Liver (tissue), 3 donors: ENCODE results near the gene OTOF.

Experiments used
- CTCF ChIP-seq: fragments of 150-350 bp; IDR thresholded peaks from 2 replicates; pipeline ENCODE4 v1.5.1; 2017; ENCODE audit warnings: improper control_type of control experiment, low read depth, low read length; ENCODE audit not compliant: missing input control
- EGR1 ChIP-seq, 2 donors: IDR thresholded peaks; 2 replicates each; pipeline ENCODE4 v1.6.1; 2016 to 2018; ENCODE audit warnings: antibody characterized with exemption in 2 of 2, low read depth in 2 of 2
- FOXA1 ChIP-seq: IDR thresholded peaks from 2 replicates; pipeline ENCODE4 v1.6.1; 2016; ENCODE audit warnings: antibody characterized with exemption
- GABPA ChIP-seq, 2 donors: IDR thresholded peaks in 1 of 2; conservative IDR thresholded peaks in 1 of 2; 2 replicates each; pipeline ENCODE4 v1.6.1; 2016; ENCODE audit warnings: antibody characterized with exemption in 2 of 2, mild to moderate bottlenecking in 1 of 2, moderate library complexity in 1 of 2
- JUND ChIP-seq, 2 donors: IDR thresholded peaks; 2 replicates each; pipeline ENCODE4 v1.6.1; 2016; ENCODE audit warnings: antibody characterized with exemption in 2 of 2
- MAX ChIP-seq: IDR thresholded peaks from 2 replicates; pipeline ENCODE4 v1.6.1; 2016; ENCODE audit warnings: antibody characterized with exemption
- RAD21 ChIP-seq, 2 donors: IDR thresholded peaks; 2 replicates each; pipeline ENCODE4 v1.6.1; 2016; ENCODE audit warnings: antibody characterized with exemption in 2 of 2, mild to moderate bottlenecking in 2 of 2
- REST ChIP-seq: IDR thresholded peaks from 2 replicates; pipeline ENCODE4 v1.6.1; 2016; ENCODE audit warnings: antibody characterized with exemption, mild to moderate bottlenecking
- RXRA ChIP-seq, 2 donors: IDR thresholded peaks; 2 replicates each; pipeline ENCODE4 v1.6.1; 2017 to 2018; ENCODE audit warnings: antibody characterized with exemption in 2 of 2, mild to moderate bottlenecking in 1 of 2
- SP1 ChIP-seq: IDR thresholded peaks from 2 replicates; pipeline ENCODE4 v1.6.1; 2018; ENCODE audit warnings: antibody characterized with exemption, mild to moderate bottlenecking
- YY1 ChIP-seq: IDR thresholded peaks from 2 replicates; pipeline ENCODE4 v1.6.1; 2016; ENCODE audit warnings: antibody characterized with exemption, mild to moderate bottlenecking
- ZBTB33 ChIP-seq: IDR thresholded peaks from 2 replicates; pipeline ENCODE4 v1.6.1; 2016; ENCODE audit warnings: antibody characterized with exemption
- donor health status: healthy.
- donor health status: healthy.

DNA sequence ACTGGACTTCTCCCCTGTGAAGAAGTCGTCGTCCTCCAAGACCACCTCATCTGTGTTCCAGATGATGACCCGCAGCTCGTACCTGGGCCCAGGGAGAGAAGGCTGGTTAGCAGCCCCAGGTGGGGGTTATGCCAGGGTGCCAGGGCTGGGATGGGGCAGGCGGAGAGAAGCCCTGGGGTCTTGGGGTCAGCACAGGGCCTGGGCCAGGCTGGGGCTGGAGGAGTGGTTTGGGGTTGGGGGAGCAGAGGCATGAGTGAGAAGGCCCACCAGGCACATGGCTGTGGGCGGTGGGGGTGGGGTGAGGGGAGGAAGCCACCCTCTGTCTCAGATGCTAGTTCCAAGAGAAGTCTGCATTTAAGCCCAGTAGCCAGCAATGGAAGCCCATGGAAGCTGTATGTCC is 15.8 kb downstream of the OTOF start:
- no peak for TF ChIP-seq CTCF
- TF ChIP-seq GABPA (IDR thresholded peaks at IDR 0.05 in 1 of 2, conservative IDR thresholded peaks at IDR 0.05 in 1 of 2): no peak
- no peak for TF ChIP-seq ZBTB33
- TF ChIP-seq SP1: no peak
- no peak for TF ChIP-seq RAD21 (IDR thresholded peaks at IDR 0.05)
- TF ChIP-seq YY1: no peak
- TF ChIP-seq JUND (IDR thresholded peaks at IDR 0.05): no peak
- no peak for TF ChIP-seq REST
- TF ChIP-seq EGR1 (IDR thresholded peaks at IDR 0.05; ENCODE audit: low read depth in 2 of 2): no peak
- no peak for TF ChIP-seq FOXA1
- no peak for TF ChIP-seq RXRA (IDR thresholded peaks at IDR 0.05)
- no peak for TF ChIP-seq MAX
